SK-N-SH treated with all-trans-retinoic acid at 6 μM for 48 hours (cell line): ENCODE results near the gene MTUS2.

Source experiments
- ARNTL ChIP-seq: fragments of 450-650 bp; formaldehyde crosslinking; IDR thresholded peaks from 2 replicates; pipeline ENCODE4 v1.5.0; 2020; ENCODE audit warnings: low read depth, mild to moderate bottlenecking, moderate library complexity, borderline replicate concordance
- BACH2 ChIP-seq: fragments of 250-450 bp; sonication (Bioruptor Pico); IDR thresholded peaks from 2 replicates; pipeline ENCODE4 v1.9.0; 2021; ENCODE audit warnings: mild to moderate bottlenecking, borderline replicate concordance
- ESRRG ChIP-seq: fragments of 250-450 bp; sonication (Bioruptor Pico); IDR thresholded peaks from 2 replicates; pipeline ENCODE4 v1.6.1; 2021; ENCODE audit warnings: mild to moderate bottlenecking
- TCF4 ChIP-seq: fragments of 250-450 bp; sonication (Bioruptor Pico); IDR thresholded peaks from 2 replicates; pipeline ENCODE4 v1.8.0; 2021; ENCODE audit warnings: mild to moderate bottlenecking, moderate library complexity, borderline replicate concordance
- TSHZ2 ChIP-seq: fragments of 250-450 bp; sonication (Bioruptor Pico); IDR thresholded peaks from 2 replicates; pipeline ENCODE4 v1.5.0; 2020; ENCODE audit warnings: mild to moderate bottlenecking, moderate library complexity
- ZFP30 ChIP-seq: fragments of 450-650 bp; formaldehyde crosslinking; IDR thresholded peaks from 2 replicates; pipeline ENCODE4 v1.5.0; 2022; ENCODE audit warnings: mild to moderate bottlenecking, moderate library complexity
- ZNF565 ChIP-seq: fragments of 450-650 bp; formaldehyde crosslinking; conservative IDR thresholded peaks from 2 replicates; pipeline ENCODE4 v1.5.0; 2020; ENCODE audit warnings: low read depth, mild to moderate bottlenecking, moderate library complexity
- ZNF70 ChIP-seq: fragments of 450-650 bp; formaldehyde crosslinking; IDR thresholded peaks from 2 replicates; pipeline ENCODE4 v1.5.0; 2020; ENCODE audit warnings: mild to moderate bottlenecking, moderate library complexity
- ZNF8 ChIP-seq: fragments of 450-650 bp; formaldehyde crosslinking; IDR thresholded peaks from 2 replicates; pipeline ENCODE4 v1.5.0; 2020; ENCODE audit warnings: mild to moderate bottlenecking, moderate library complexity

- TF ChIP-seq ARNTL (CRISPR knock-in tag) (no peak), ZNF70 (CRISPR knock-in tag) (no peak), BACH2 (CRISPR knock-in tag) (no peak), TSHZ2 (CRISPR knock-in tag) (no peak), ESRRG (CRISPR knock-in tag) (no peak), ZNF565 (no peak), TCF4 (CRISPR knock-in tag) (no peak), ZNF8 (no peak), ZFP30 (no peak)
These were observed 202.8 kb downstream of the MTUS2 start for GRCh38 chr13:29022968-29023367.
